Measurements from ENCODE around the gene DGKA. TPM values are rescaled to one million over a fixed set of nuclear protein-coding genes. Genes with fewer than 3 reads are reported as not detected.
A peak's percentile ranks its signal among the peaks of the same experiment; 100 is the strongest.

Gene DGKA
- total RNA-seq, 1 experiment from 2014 or later: 25.9 TPM

GRCh38 chr12:55978393-55978792 lies 47.4 kb downstream of the DGKA start:
- TF ChIP-seq CTCF (conservative IDR thresholded peaks at IDR 0.05): no peak
- no peaks in the 10 kb centered on the region for H3K27me3 ChIP-seq (ENCODE audit: insufficient read depth, low read length)
- H3T11ph ChIP-seq (ENCODE audit: low read length): no peak overlapping the region
- no peaks in the 10 kb centered on the region for H3K9me3 ChIP-seq (ENCODE audit: control insufficient read depth, low read depth, low read length)
- H3K4me2 ChIP-seq (ENCODE audit: insufficient read depth, insufficient read length, low read length): no peak overlapping the region
- no peaks in the 10 kb centered on the region for H3K4me1 ChIP-seq (ENCODE audit: insufficient read depth, low read length)
- Mint-ChIP-seq H3K4me1 (peaks cover 5 to 6% of the 10 kb centered on the region in 2 experiments; a peak in 2 of 4 replicates), H3K9me3 (no peaks in the 10 kb centered on the region), H3K4me3 (no peak overlapping the region), H3K27me3 (ENCODE audit: low read depth) (no peaks in the 10 kb centered on the region), H3K36me3 (ENCODE audit: insufficient read depth in 1 of 3, low read depth in 3 of 3) (peaks cover 12 to 49% (median 46%) of the 10 kb centered on the region in 3 experiments; a peak in 6 of 7 replicates), H3K27ac (peak overlapping the region in 1 of 3 experiments; percentile 5; a peak in 1 of 7 replicates)
- H3K27ac ChIP-seq (ENCODE audit: insufficient read length, low read depth, low read length): no peak overlapping the region
- H2AFZ ChIP-seq (ENCODE audit: low read length): no peak overlapping the region
- no peak overlapping the region for H2BK12ac ChIP-seq (ENCODE audit: insufficient read length, low read depth, low read length)
- no peak overlapping the region for H2BK120ac ChIP-seq (ENCODE audit: low read depth, low read length, poor library complexity, severe bottlenecking)
- H4K5ac ChIP-seq (ENCODE audit: insufficient read length, low read depth, low read length): no peak overlapping the region
- peaks cover 14% of the 10 kb centered on the region; the same call in 1 of the 2 replicates for H3K79me2 ChIP-seq (ENCODE audit: insufficient read depth, low read length)
- DNase-seq: no peak
- peaks cover 3% of the 10 kb centered on the region for H3K23me2 ChIP-seq (ENCODE audit: insufficient read length, low read depth, low read length, poor library complexity, severe bottlenecking)
- no peak overlapping the region for H2BK20ac ChIP-seq (ENCODE audit: low read depth, low read length, poor library complexity, severe bottlenecking)
- no CpG with 5 or more reads among the region's 7 CpGs for WGBS (ENCODE audit: extremely low coverage, insufficient read length, low lambda C conversion rate)
- H2BK5ac ChIP-seq (ENCODE audit: insufficient read length, low read length): no peak overlapping the region
- no peak overlapping the region for H2BK15ac ChIP-seq (ENCODE audit: low read depth, low read length)
- H3K9ac ChIP-seq (ENCODE audit: extremely low read depth, insufficient read length, low read length): no peak overlapping the region
- no peak overlapping the region for H2AK5ac ChIP-seq (ENCODE audit: insufficient read length, low read length)
- no peak overlapping the region for H3K56ac ChIP-seq (ENCODE audit: insufficient read length, low read depth, low read length)
- no peak overlapping the region for H4K8ac ChIP-seq (replicated peaks; ENCODE audit: insufficient read length, low read depth, low read length)
- H3K79me1 ChIP-seq (ENCODE audit: insufficient read depth, low read depth, low read length, poor library complexity, severe bottlenecking): peaks cover 3% of the 10 kb centered on the region
- H3K23ac ChIP-seq (ENCODE audit: insufficient read length, low read depth, low read length): no peak overlapping the region
- no peaks in the 10 kb centered on the region for H4K20me1 ChIP-seq (ENCODE audit: control insufficient read depth, insufficient read depth, insufficient read length)
- no peak overlapping the region for H4K91ac ChIP-seq (ENCODE audit: insufficient read length, low read depth, low read length)
- H3K14ac ChIP-seq (ENCODE audit: insufficient read depth, low read length): no peak overlapping the region
- no peak overlapping the region for H3K18ac ChIP-seq (ENCODE audit: insufficient read length, low read depth, low read length)
- no peak overlapping the region for H3K4ac ChIP-seq (ENCODE audit: low read depth, low read length)

Data from H9 (cell line).